ENCODE measurements around the gene DDTL.

GRCh38 chr22:23939017-23939357, 27.7 kb upstream of the DDTL start:
- TF ChIP-seq POLR2A (IDR thresholded peaks at IDR 0.05): no peak
- no peak for TF ChIP-seq CTCF (IDR thresholded peaks at IDR 0.05)

All from thyroid gland (tissue), 4 donors.